Stimulated activated CD4-positive, alpha-beta T cell treated with anti-CD3 and anti-CD28 coated beads, Interleukin-12 subunit alpha, Interleukin-12 subunit beta, amount 100 ng/mL, for 4 hours (primary cell): ENCODE data around the gene IFRD2.
A peak's percentile ranks its signal among the peaks of the same experiment; 100 is the strongest.
"Not testable (repeated sequence)": the region's sequence is repeated elsewhere in the genome, so short reads cannot be mapped to it uniquely, and the experiment has no call there.

Experiments
- DNase-seq: peaks from one replicate; pipeline ENCODE4 v3.0.0-alpha.2; 2020

Gene IFRD2

GRCh38 chr3:50278123-50278879, 13.9 kb downstream of the IFRD2 start:
- no peak for DNase-seq

GRCh38 chr3:50276762-50277101, 15.5 kb downstream of the IFRD2 start:
- no peak for DNase-seq

GRCh38 chr3:50275996-50276761, 16.1 kb downstream of the IFRD2 start:
- DNase-seq, result no peak

- DNase-seq, result no peak
Measured at GRCh38 chr3:50275141-50275995, 16.9 kb downstream of the IFRD2 start.

- peak; percentile 68 for DNase-seq
Measured at GRCh38 chr3:50274371-50275104, 17.7 kb downstream of the IFRD2 start.

GRCh38 chr3:50273689-50274065, 18.6 kb downstream of the IFRD2 start:
- DNase-seq, result no peak

GRCh38 chr3:50272911-50273688, 19.1 kb downstream of the IFRD2 start:
- DNase-seq, result peak; percentile 93

- DNase-seq, result not testable (repeated sequence)
Measured at GRCh38 chr3:50272538-50272910, 19.7 kb downstream of the IFRD2 start.

GRCh38 chr3:50271314-50271936, 20.8 kb downstream of the IFRD2 start:
- no peak for DNase-seq

GRCh38 chr3:50270422-50271224, 21.6 kb downstream of the IFRD2 start:
- no peak for DNase-seq

- no peak for DNase-seq
Measured at GRCh38 chr3:50269977-50270413, 22.2 kb downstream of the IFRD2 start.

- no peak for DNase-seq
Measured at GRCh38 chr3:50269460-50269859, 22.8 kb downstream of the IFRD2 start.

- DNase-seq, result no peak
Measured at GRCh38 chr3:50268703-50269451, 23.4 kb downstream of the IFRD2 start, which contains the start of gene SEMA3B. SEMA3B (plus strand) TSS chr3:50269147; CDS start chr3:50269241, 94 bp downstream.

GRCh38 chr3:50268276-50268675, 24.0 kb downstream of the IFRD2 start:
- no peak for DNase-seq

GRCh38 chr3:50267280-50267913, 24.8 kb downstream of the IFRD2 start:
- DNase-seq, result no peak

GRCh38 chr3:50266836-50267235, 25.4 kb downstream of the IFRD2 start:
- no peak for DNase-seq

- DNase-seq, result no peak
Measured at GRCh38 chr3:50266017-50266416, 26.2 kb downstream of the IFRD2 start.

- no peak for DNase-seq
Measured at GRCh38 chr3:50265571-50265970, 26.7 kb downstream of the IFRD2 start.

- DNase-seq, result no peak
Measured at GRCh38 chr3:50264964-50265485, 27.2 kb downstream of the IFRD2 start.
